T-helper 2 cell treated with Interferon-gamma antibody and Interleukin-4, amounts not matched to agents 5 μg/mL and 100 μg/mL, for 36 hours (primary cell): ENCODE data around the gene NRP1.
"Not testable (repeated sequence)": the region's sequence is repeated elsewhere in the genome, so short reads cannot be mapped to it uniquely, and the experiment has no call there.

Experiments used
- DNase-seq: peaks from one replicate; pipeline ENCODE4 v3.0.0; 2021; ENCODE audit warnings: low spot score
- H3K27ac Mint-ChIP-seq: one replicate; pipeline ENCODE4 v1.8.0; 2021; ENCODE audit warnings: mild to moderate bottlenecking, mixed read lengths
- H3K27me3 Mint-ChIP-seq: one replicate; pipeline ENCODE4 v1.8.0; 2021; ENCODE audit warnings: low read depth, mixed read lengths
- H3K36me3 Mint-ChIP-seq: one replicate; pipeline ENCODE4 v1.8.0; 2021; ENCODE audit warnings: low read depth, mixed read lengths
- H3K4me1 Mint-ChIP-seq: one replicate; pipeline ENCODE4 v1.8.0; 2021; ENCODE audit warnings: low read depth, mixed read lengths
- H3K4me3 Mint-ChIP-seq: one replicate; pipeline ENCODE4 v1.8.0; 2022; ENCODE audit warnings: mild to moderate bottlenecking, moderate library complexity, mixed read lengths
- H3K9me3 Mint-ChIP-seq: one replicate; pipeline ENCODE4 v1.8.0; 2021; ENCODE audit warnings: mixed read lengths

NRP1 gene

GRCh38 chr10:33235251-33235884 lies 99.1 kb downstream of the NRP1 start:
- H3K36me3 Mint-ChIP-seq: no peaks in the 10 kb centered on the region
- no peak overlapping the region for H3K4me3 Mint-ChIP-seq
- no peak for DNase-seq
- H3K27ac Mint-ChIP-seq: no peak overlapping the region
- no peaks in the 10 kb centered on the region for H3K9me3 Mint-ChIP-seq
- H3K4me1 Mint-ChIP-seq: peaks cover 2% of the 10 kb centered on the region
- peaks cover 27% of the 10 kb centered on the region for H3K27me3 Mint-ChIP-seq

- peaks cover 30% of the 10 kb centered on the region for H3K27me3 Mint-ChIP-seq
- peaks cover 2% of the 10 kb centered on the region for H3K4me1 Mint-ChIP-seq
- H3K4me3 Mint-ChIP-seq: no peak overlapping the region
- no peaks in the 10 kb centered on the region for H3K36me3 Mint-ChIP-seq
- no peak overlapping the region for H3K27ac Mint-ChIP-seq
- no peak for DNase-seq
- no peaks in the 10 kb centered on the region for H3K9me3 Mint-ChIP-seq
These were observed 99.6 kb downstream of the NRP1 start for GRCh38 chr10:33234831-33235237.

- Mint-ChIP-seq H3K36me3 (no peaks in the 10 kb centered on the region), H3K4me3 (no peak overlapping the region), H3K4me1 (peaks cover 2% of the 10 kb centered on the region), H3K27ac (no peak overlapping the region), H3K27me3 (peaks cover 34% of the 10 kb centered on the region), H3K9me3 (no peaks in the 10 kb centered on the region)
- DNase-seq: no peak
These were observed 100.8 kb downstream of the NRP1 start for GRCh38 chr10:33233635-33234034.

- peaks cover 32% of the 10 kb centered on the region for H3K27me3 Mint-ChIP-seq
- no peak overlapping the region for H3K27ac Mint-ChIP-seq
- H3K36me3 Mint-ChIP-seq: no peaks in the 10 kb centered on the region
- no peak for DNase-seq
- H3K4me1 Mint-ChIP-seq: peaks cover 2% of the 10 kb centered on the region
- no peaks in the 10 kb centered on the region for H3K9me3 Mint-ChIP-seq
- no peak overlapping the region for H3K4me3 Mint-ChIP-seq
These were observed 101.2 kb downstream of the NRP1 start for GRCh38 chr10:33233221-33233620.

- H3K36me3 Mint-ChIP-seq: no peaks in the 10 kb centered on the region
- no peak for DNase-seq
- H3K27ac Mint-ChIP-seq: no peak overlapping the region
- no peaks in the 10 kb centered on the region for H3K9me3 Mint-ChIP-seq
- H3K4me3 Mint-ChIP-seq: no peak overlapping the region
- H3K4me1 Mint-ChIP-seq: peaks cover 2% of the 10 kb centered on the region
- H3K27me3 Mint-ChIP-seq: peaks cover 31% of the 10 kb centered on the region
These were observed 102.7 kb downstream of the NRP1 start for GRCh38 chr10:33231621-33232350.

- peaks cover 27% of the 10 kb centered on the region for H3K27me3 Mint-ChIP-seq
- H3K4me3 Mint-ChIP-seq: no peak overlapping the region
- H3K9me3 Mint-ChIP-seq: no peaks in the 10 kb centered on the region
- no peak for DNase-seq
- no peaks in the 10 kb centered on the region for H3K36me3 Mint-ChIP-seq
- no peak overlapping the region for H3K27ac Mint-ChIP-seq
- H3K4me1 Mint-ChIP-seq: peaks cover 2% of the 10 kb centered on the region
These were observed 104.6 kb downstream of the NRP1 start for GRCh38 chr10:33229949-33230267.

- Mint-ChIP-seq H3K4me1 (peaks cover 2% of the 10 kb centered on the region), H3K27me3 (peaks cover 22% of the 10 kb centered on the region), H3K4me3 (no peak overlapping the region), H3K36me3 (no peaks in the 10 kb centered on the region), H3K27ac (no peak overlapping the region), H3K9me3 (no peaks in the 10 kb centered on the region)
- DNase-seq: no peak
These were observed 105.1 kb downstream of the NRP1 start for GRCh38 chr10:33229252-33229948.

GRCh38 chr10:33228426-33228825 lies 106.0 kb downstream of the NRP1 start:
- Mint-ChIP-seq H3K4me3 (no peak overlapping the region), H3K27me3 (peaks cover 21% of the 10 kb centered on the region), H3K36me3 (no peaks in the 10 kb centered on the region), H3K4me1 (peaks cover 2% of the 10 kb centered on the region), H3K9me3 (no peaks in the 10 kb centered on the region), H3K27ac (no peak overlapping the region)
- DNase-seq: no peak

GRCh38 chr10:33227489-33227888 lies 107.0 kb downstream of the NRP1 start:
- Mint-ChIP-seq H3K4me3 (no peak overlapping the region), H3K4me1 (no peaks in the 10 kb centered on the region), H3K27ac (no peak overlapping the region), H3K9me3 (no peaks in the 10 kb centered on the region), H3K36me3 (no peaks in the 10 kb centered on the region), H3K27me3 (peaks cover 19% of the 10 kb centered on the region)
- DNase-seq: no peak

GRCh38 chr10:33224251-33224965 lies 110.1 kb downstream of the NRP1 start:
- Mint-ChIP-seq H3K27me3 (peaks cover 3% of the 10 kb centered on the region), H3K27ac (no peak overlapping the region), H3K36me3 (no peaks in the 10 kb centered on the region), H3K9me3 (no peaks in the 10 kb centered on the region), H3K4me3 (no peak overlapping the region), H3K4me1 (no peaks in the 10 kb centered on the region)
- no peak for DNase-seq

GRCh38 chr10:33223326-33224000 lies 111.0 kb downstream of the NRP1 start:
- Mint-ChIP-seq H3K36me3 (no peaks in the 10 kb centered on the region), H3K4me3 (no peak overlapping the region)

GRCh38 chr10:33222304-33222703 lies 112.2 kb downstream of the NRP1 start:
- H3K4me1 Mint-ChIP-seq, H3K27me3 Mint-ChIP-seq, H3K9me3 Mint-ChIP-seq: not testable (repeated sequence)

More at GRCh38 chr10:33223326-33224000, 111.0 kb downstream of the NRP1 start:
- no peak overlapping the region for H3K27ac Mint-ChIP-seq
- no peak for DNase-seq
- no peaks in the 10 kb centered on the region for H3K27me3 Mint-ChIP-seq
- H3K9me3 Mint-ChIP-seq: no peaks in the 10 kb centered on the region
- no peaks in the 10 kb centered on the region for H3K4me1 Mint-ChIP-seq

GRCh38 chr10:33217854-33218253 lies 116.6 kb downstream of the NRP1 start:
- H3K27me3 Mint-ChIP-seq: peaks cover 4% of the 10 kb centered on the region
- no peak for DNase-seq
- H3K9me3 Mint-ChIP-seq: no peaks in the 10 kb centered on the region
- peaks cover 10% of the 10 kb centered on the region for H3K4me1 Mint-ChIP-seq
- peaks cover 2% of the 10 kb centered on the region for H3K36me3 Mint-ChIP-seq
- no peak overlapping the region for H3K27ac Mint-ChIP-seq
- H3K4me3 Mint-ChIP-seq: no peak overlapping the region

More at GRCh38 chr10:33222304-33222703, 112.2 kb downstream of the NRP1 start:
- H3K27ac Mint-ChIP-seq, H3K4me3 Mint-ChIP-seq, DNase-seq, H3K36me3 Mint-ChIP-seq: not testable (repeated sequence)
